WTC11 (cell line): ENCODE measurements around the gene PCDH9. TPM values are rescaled to one million over a fixed set of nuclear protein-coding genes. Genes with fewer than 3 reads are reported as not detected.

ENCODE experiments used
- ATAC-seq: fragments of 200-7000 bp; cut with Tn5 transposase; 2 replicates; pipeline ENCODE4 v1.10.0; 2021; ENCODE audit warnings: mild to moderate bottlenecking, moderate library complexity
- CTCF ChIA-PET: fragments of 300-600 bp; sonication (Branson Sonifier 250); formaldehyde crosslinking; loops from one replicate; lab custom pipeline; 2021; ENCODE audit warnings: antibody characterized with exemption; lab: Charles Lee
- POLR2A ChIA-PET: fragments of 350-600 bp; sonication (Branson Sonifier 250); formaldehyde crosslinking; loops from one replicate; lab custom pipeline; 2021; ENCODE audit warnings: antibody characterized with exemption; lab: Charles Lee
- DNase-seq: peaks from one replicate; pipeline ENCODE4 v3.0.0; 2021; ENCODE audit warnings: low spot score
- H3K27ac Mint-ChIP-seq: 2 replicates; pipeline ENCODE4 v1.8.0; 2021; ENCODE audit warnings: mixed read lengths
- H3K27me3 Mint-ChIP-seq: 2 replicates; pipeline ENCODE4 v1.8.0; 2021; ENCODE audit warnings: low read depth, mild to moderate bottlenecking, moderate library complexity, mixed read lengths
- H3K36me3 Mint-ChIP-seq: 2 replicates; pipeline ENCODE4 v1.8.0; 2021; ENCODE audit warnings: mixed read lengths
- H3K4me1 Mint-ChIP-seq: 2 replicates; pipeline ENCODE4 v1.8.0; 2022; ENCODE audit warnings: mixed read lengths
- H3K4me3 Mint-ChIP-seq: 2 replicates; pipeline ENCODE4 v1.8.0; 2021; ENCODE audit warnings: mild to moderate bottlenecking, moderate library complexity, mixed read lengths
- H3K9me3 Mint-ChIP-seq: 2 replicates; pipeline ENCODE4 v1.8.0; 2021; ENCODE audit warnings: mixed read lengths
- GABPB1 ChIP-seq: sonication (generic); formaldehyde crosslinking; IDR thresholded peaks from 2 replicates; pipeline ENCODE4 v1.8.1; 2023; ENCODE audit warnings: mild to moderate bottlenecking, missing genetic modification reagents
- HMGXB4 ChIP-seq: sonication (generic); formaldehyde crosslinking; IDR thresholded peaks from 2 replicates; pipeline ENCODE4 v1.8.1; 2023; ENCODE audit warnings: mild to moderate bottlenecking, moderate library complexity, missing genetic modification reagents
- NFATC4 ChIP-seq: fragments of 250-450 bp; sonication (Bioruptor Pico); IDR thresholded peaks from 2 replicates; pipeline ENCODE4 v1.9.0; 2021; ENCODE audit warnings: mild to moderate bottlenecking
- NR2C2 ChIP-seq: sonication (generic); formaldehyde crosslinking; IDR thresholded peaks from 2 replicates; pipeline ENCODE4 v1.8.0; 2022; ENCODE audit warnings: mild to moderate bottlenecking, missing genetic modification reagents
- SMAD3 ChIP-seq: sonication (generic); formaldehyde crosslinking; IDR thresholded peaks from 2 replicates; pipeline ENCODE4 v1.8.0; 2022; ENCODE audit warnings: missing genetic modification reagents, mild to moderate bottlenecking, borderline replicate concordance
- TCF7 ChIP-seq: sonication (generic); formaldehyde crosslinking; IDR thresholded peaks from 2 replicates; pipeline ENCODE4 v1.8.0; 2022; ENCODE audit warnings: mild to moderate bottlenecking, low read depth, missing genetic modification reagents, moderate library complexity
- ZNF219 ChIP-seq: sonication (generic); formaldehyde crosslinking; IDR thresholded peaks from 2 replicates; pipeline ENCODE4 v1.8.0; 2023; ENCODE audit warnings: missing genetic modification reagents, mild to moderate bottlenecking, borderline replicate concordance
- ZNF416 ChIP-seq: fragments of 250-450 bp; sonication (Bioruptor Pico); IDR thresholded peaks from 2 replicates; pipeline ENCODE4 v1.9.0; 2021; ENCODE audit warnings: mild to moderate bottlenecking, inconsistent platforms
- ZNF423 ChIP-seq: fragments of 250-450 bp; sonication (Bioruptor Pico); IDR thresholded peaks from 2 replicates; pipeline ENCODE4 v2.1.2; 2022; ENCODE audit warnings: mild to moderate bottlenecking, moderate library complexity
- ZNF532 ChIP-seq: fragments of 250-450 bp; sonication (Bioruptor Pico); IDR thresholded peaks from 2 replicates; pipeline ENCODE4 v1.9.0; 2021; ENCODE audit warnings: mild to moderate bottlenecking, borderline replicate concordance
- ZNF671 ChIP-seq: fragments of 250-450 bp; sonication (Bioruptor Pico); IDR thresholded peaks from 2 replicates; pipeline ENCODE4 v1.8.0; 2021; ENCODE audit warnings: mild to moderate bottlenecking
- total RNA-seq: library from RNA; stranded (reverse); gene quantifications from 3 replicates; pipeline ENCODE4 v1.2.3, GENCODE V29; 2021
- TF ChIP-seq, protein P1 (sequence below): sonication (generic); formaldehyde crosslinking; IDR thresholded peaks from 2 replicates; pipeline ENCODE4 v1.8.0; 2022; ENCODE audit warnings: missing genetic modification reagents
- TF ChIP-seq, protein P2 (sequence below): fragments of 250-450 bp; sonication (Bioruptor Pico); IDR thresholded peaks from 2 replicates; pipeline ENCODE4 v1.9.0; 2021; ENCODE audit warnings: mild to moderate bottlenecking
- TF ChIP-seq, protein P3 (sequence below): sonication (generic); formaldehyde crosslinking; IDR thresholded peaks from 2 replicates; pipeline ENCODE4 v1.8.1; 2023; ENCODE audit warnings: mild to moderate bottlenecking, missing genetic modification reagents
- TF ChIP-seq, protein P4 (sequence below): sonication (generic); formaldehyde crosslinking; conservative IDR thresholded peaks from 2 replicates; pipeline ENCODE4 v1.8.1; 2023; ENCODE audit warnings: mild to moderate bottlenecking, low read depth, missing genetic modification reagents, moderate library complexity

The PCDH9 gene
- total RNA-seq, 1 experiment from 2014 or later, result 0.48 TPM

GRCh38 chr13:67071918-67072598, 158.1 kb downstream of the PCDH9 start (continued):
- TF ChIP-seq HMGXB4 (CRISPR knock-in tag) (no peak), ZNF532 (CRISPR knock-in tag) (no peak), ZNF416 (no peak)

DNA sequence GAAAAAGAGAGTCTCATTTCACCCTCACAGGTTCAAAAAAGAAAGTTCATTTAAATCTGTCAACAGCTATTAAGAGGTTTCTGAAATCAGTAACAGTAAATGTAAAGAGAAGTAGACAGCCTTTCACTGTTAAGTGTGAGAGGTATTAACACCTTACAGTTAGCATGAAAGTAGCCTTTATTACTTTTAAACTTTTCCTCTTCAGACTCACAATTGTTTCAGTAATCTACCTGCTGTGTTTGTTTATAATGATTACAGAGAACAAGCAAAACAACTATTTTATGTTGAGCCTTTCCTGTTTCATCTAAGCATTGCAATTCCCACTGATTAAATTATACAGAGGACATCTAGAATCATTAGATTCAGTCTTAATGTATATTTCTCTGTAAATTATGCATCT, 159.8 kb downstream of the PCDH9 start:
- POLR2A ChIA-PET, result no interaction called here
- H3K27me3 Mint-ChIP-seq, result peaks cover 4% of the 10 kb centered on the region
- no peaks in the 10 kb centered on the region for H3K36me3 Mint-ChIP-seq
- CTCF ChIA-PET, result no interaction called here
- DNase-seq (no peak), ATAC-seq (no peak)
- no peak overlapping the region for H3K27ac Mint-ChIP-seq
- H3K4me3 Mint-ChIP-seq, result no peak overlapping the region
- TF ChIP-seq NFATC4 (CRISPR knock-in tag), result no peak
- TF ChIP-seq, protein P1, sequence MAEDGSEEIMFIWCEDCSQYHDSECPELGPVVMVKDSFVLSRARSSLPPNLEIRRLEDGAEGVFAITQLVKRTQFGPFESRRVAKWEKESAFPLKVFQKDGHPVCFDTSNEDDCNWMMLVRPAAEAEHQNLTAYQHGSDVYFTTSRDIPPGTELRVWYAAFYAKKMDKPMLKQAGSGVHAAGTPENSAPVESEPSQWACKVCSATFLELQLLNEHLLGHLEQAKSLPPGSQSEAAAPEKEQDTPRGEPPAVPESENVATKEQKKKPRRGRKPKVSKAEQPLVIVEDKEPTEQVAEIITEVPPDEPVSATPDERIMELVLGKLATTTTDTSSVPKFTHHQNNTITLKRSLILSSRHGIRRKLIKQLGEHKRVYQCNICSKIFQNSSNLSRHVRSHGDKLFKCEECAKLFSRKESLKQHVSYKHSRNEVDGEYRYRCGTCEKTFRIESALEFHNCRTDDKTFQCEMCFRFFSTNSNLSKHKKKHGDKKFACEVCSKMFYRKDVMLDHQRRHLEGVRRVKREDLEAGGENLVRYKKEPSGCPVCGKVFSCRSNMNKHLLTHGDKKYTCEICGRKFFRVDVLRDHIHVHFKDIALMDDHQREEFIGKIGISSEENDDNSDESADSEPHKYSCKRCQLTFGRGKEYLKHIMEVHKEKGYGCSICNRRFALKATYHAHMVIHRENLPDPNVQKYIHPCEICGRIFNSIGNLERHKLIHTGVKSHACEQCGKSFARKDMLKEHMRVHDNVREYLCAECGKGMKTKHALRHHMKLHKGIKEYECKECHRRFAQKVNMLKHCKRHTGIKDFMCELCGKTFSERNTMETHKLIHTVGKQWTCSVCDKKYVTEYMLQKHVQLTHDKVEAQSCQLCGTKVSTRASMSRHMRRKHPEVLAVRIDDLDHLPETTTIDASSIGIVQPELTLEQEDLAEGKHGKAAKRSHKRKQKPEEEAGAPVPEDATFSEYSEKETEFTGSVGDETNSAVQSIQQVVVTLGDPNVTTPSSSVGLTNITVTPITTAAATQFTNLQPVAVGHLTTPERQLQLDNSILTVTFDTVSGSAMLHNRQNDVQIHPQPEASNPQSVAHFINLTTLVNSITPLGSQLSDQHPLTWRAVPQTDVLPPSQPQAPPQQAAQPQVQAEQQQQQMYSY (CRISPR knock-in tag), result no peak
- no peak for TF ChIP-seq NR2C2 (CRISPR knock-in tag)
- TF ChIP-seq SMAD3, result no peak
- TF ChIP-seq TCF7, result no peak
- peaks cover 15% of the 10 kb centered on the region for H3K4me1 Mint-ChIP-seq
- H3K9me3 Mint-ChIP-seq, result no peaks in the 10 kb centered on the region

DNA sequence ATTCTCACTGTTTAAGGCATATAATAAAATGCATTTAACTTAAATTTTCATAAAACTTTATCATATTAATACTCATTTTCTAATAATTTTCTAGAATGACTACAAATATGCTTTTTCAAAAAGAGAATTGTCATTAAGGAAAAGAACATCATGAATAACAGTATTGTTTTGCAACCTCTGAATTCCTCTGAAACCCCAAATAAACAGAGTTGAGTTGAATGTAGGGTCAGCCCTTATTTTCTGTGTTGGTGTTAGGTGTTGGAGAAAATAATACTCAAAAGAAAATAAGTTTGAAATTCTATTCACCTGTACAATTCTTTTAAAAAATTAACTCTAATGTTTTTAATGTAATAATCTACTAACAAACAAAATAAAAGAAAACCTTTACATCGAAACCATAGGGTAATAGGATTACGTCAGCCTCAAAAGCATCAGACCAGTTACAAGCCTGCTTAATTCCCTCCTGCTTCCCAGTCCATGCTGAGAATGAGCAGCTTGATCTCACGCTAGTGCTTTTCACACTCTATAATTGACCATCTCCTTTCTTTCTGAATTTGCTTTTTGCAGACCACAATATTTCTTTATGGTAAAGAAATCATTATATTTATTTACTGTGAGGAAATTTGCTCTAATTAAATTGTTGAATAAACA, 160.9 kb downstream of the PCDH9 start:
- POLR2A ChIA-PET, result no interaction called here
- peak; percentile 65 for ATAC-seq
- Mint-ChIP-seq H3K27me3 (peaks cover 4% of the 10 kb centered on the region), H3K27ac (no peak overlapping the region), H3K4me1 (peaks cover 15% of the 10 kb centered on the region), H3K36me3 (no peaks in the 10 kb centered on the region), H3K4me3 (no peak overlapping the region), H3K9me3 (no peaks in the 10 kb centered on the region)
- CTCF ChIA-PET, result no interaction called here
- DNase-seq, result no peak
- TF ChIP-seq ZNF423 (CRISPR knock-in tag), result no peak
- no peak for TF ChIP-seq NR2C2 (CRISPR knock-in tag)
- no peak for TF ChIP-seq ZNF671 (CRISPR knock-in tag)
- TF ChIP-seq ZNF416, result no peak
- TF ChIP-seq, protein P2, sequence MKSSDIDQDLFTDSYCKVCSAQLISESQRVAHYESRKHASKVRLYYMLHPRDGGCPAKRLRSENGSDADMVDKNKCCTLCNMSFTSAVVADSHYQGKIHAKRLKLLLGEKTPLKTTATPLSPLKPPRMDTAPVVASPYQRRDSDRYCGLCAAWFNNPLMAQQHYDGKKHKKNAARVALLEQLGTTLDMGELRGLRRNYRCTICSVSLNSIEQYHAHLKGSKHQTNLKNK (CRISPR knock-in tag), result no peak
- TF ChIP-seq, protein P3, sequence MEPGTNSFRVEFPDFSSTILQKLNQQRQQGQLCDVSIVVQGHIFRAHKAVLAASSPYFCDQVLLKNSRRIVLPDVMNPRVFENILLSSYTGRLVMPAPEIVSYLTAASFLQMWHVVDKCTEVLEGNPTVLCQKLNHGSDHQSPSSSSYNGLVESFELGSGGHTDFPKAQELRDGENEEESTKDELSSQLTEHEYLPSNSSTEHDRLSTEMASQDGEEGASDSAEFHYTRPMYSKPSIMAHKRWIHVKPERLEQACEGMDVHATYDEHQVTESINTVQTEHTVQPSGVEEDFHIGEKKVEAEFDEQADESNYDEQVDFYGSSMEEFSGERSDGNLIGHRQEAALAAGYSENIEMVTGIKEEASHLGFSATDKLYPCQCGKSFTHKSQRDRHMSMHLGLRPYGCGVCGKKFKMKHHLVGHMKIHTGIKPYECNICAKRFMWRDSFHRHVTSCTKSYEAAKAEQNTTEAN (CRISPR knock-in tag), result no peak
- TF ChIP-seq, protein P4, sequence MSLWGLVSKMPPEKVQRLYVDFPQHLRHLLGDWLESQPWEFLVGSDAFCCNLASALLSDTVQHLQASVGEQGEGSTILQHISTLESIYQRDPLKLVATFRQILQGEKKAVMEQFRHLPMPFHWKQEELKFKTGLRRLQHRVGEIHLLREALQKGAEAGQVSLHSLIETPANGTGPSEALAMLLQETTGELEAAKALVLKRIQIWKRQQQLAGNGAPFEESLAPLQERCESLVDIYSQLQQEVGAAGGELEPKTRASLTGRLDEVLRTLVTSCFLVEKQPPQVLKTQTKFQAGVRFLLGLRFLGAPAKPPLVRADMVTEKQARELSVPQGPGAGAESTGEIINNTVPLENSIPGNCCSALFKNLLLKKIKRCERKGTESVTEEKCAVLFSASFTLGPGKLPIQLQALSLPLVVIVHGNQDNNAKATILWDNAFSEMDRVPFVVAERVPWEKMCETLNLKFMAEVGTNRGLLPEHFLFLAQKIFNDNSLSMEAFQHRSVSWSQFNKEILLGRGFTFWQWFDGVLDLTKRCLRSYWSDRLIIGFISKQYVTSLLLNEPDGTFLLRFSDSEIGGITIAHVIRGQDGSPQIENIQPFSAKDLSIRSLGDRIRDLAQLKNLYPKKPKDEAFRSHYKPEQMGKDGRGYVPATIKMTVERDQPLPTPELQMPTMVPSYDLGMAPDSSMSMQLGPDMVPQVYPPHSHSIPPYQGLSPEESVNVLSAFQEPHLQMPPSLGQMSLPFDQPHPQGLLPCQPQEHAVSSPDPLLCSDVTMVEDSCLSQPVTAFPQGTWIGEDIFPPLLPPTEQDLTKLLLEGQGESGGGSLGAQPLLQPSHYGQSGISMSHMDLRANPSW (CRISPR knock-in tag), result no peak
- no peak for TF ChIP-seq ZNF219
- TF ChIP-seq SMAD3, result no peak
- TF ChIP-seq GABPB1, result no peak
